ENCODE results near the gene LHPP.

DNA sequence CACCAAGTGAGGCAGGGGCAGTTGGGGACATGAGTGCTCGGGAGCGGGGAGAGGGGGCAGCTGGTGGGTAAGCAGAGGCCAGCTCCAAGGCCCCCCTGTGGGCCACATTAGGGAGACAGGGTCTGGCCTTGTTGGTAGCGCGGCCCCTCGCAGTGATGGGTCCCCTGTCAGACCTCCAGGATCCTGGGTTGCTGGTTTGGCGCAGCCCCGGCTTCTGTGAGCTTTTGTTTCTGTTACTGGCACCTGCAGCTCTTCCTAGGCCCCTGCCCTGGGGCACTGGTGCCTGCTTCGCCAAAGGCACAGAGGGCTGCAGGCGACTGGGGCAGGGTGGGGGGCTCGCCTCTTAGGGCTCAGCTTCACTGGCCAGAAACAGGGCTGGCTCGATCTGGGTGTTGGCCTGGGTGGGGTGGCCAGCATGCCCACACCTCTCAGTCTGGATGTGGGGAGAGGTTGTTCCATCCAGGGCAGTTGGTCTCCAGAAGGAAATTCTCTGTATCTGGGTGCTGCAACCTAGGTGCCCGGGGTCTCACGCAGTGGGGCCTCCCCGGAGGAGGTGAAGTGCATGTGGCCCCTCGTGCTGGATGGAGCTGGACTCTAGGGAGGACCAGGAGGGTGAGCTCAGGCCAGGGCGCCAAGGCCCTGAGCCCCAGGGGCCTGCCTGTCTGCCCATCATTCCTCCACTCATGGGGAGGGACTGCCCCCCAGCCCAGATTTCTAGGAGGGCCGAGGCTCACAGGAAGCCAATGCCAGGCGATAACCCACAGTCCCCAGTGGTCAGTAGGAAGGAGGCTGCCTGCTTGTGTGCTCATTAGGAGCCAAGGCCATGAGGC is 138.6 kb downstream of the LHPP start:
- TF ChIP-seq EZH2 (IDR thresholded peaks at IDR 0.05; ENCODE audit: borderline replicate concordance, low read length) (no peak), CTCF (IDR thresholded peaks at IDR 0.05; ENCODE audit: low read length) (no peak)
